Activated CD4-positive, alpha-beta T cell treated with anti-CD3 and anti-CD28 coated beads for 36 hours (primary cell): Measurements from ENCODE around the gene ZFP3. TPM values are rescaled to one million over a fixed set of nuclear protein-coding genes. Genes with fewer than 3 reads are reported as not detected.
A peak's percentile ranks its signal among the peaks of the same experiment; 100 is the strongest.
"Not testable (repeated sequence)": the region's sequence is repeated elsewhere in the genome, so short reads cannot be mapped to it uniquely, and the experiment has no call there.

Experiments used
- ATAC-seq: fragments of 200-7000 bp; cut with Tn5 transposase; one replicate; pipeline ENCODE4 v1.10.0; 2021; ENCODE audit warnings: mild to moderate bottlenecking, moderate library complexity
- CTCF ChIA-PET: fragments of 350-600 bp; sonication (Branson Sonifier 250); formaldehyde crosslinking; loops from one replicate; lab custom pipeline; 2021; ENCODE audit warnings: antibody characterized with exemption; lab: Charles Lee
- POLR2A ChIA-PET: fragments of 350-600 bp; sonication (Branson Sonifier 250); formaldehyde crosslinking; loops from one replicate; lab custom pipeline; 2021; ENCODE audit warnings: antibody characterized with exemption, inconsistent platforms; lab: Charles Lee
- DNase-seq: peaks from one replicate; pipeline ENCODE4 v3.0.0-alpha.2; 2020
- H3K27ac Mint-ChIP-seq: one replicate; pipeline ENCODE4 v1.8.0; 2021; ENCODE audit warnings: mixed read lengths
- H3K27me3 Mint-ChIP-seq: one replicate; pipeline ENCODE4 v1.8.0; 2021; ENCODE audit warnings: mixed read lengths
- H3K36me3 Mint-ChIP-seq: one replicate; pipeline ENCODE4 v1.8.0; 2021; ENCODE audit warnings: low read depth, mixed read lengths
- H3K4me1 Mint-ChIP-seq: one replicate; pipeline ENCODE4 v1.8.0; 2021; ENCODE audit warnings: mixed read lengths
- H3K4me3 Mint-ChIP-seq: one replicate; pipeline ENCODE4 v1.8.0; 2021; ENCODE audit warnings: mild to moderate bottlenecking, moderate library complexity, mixed read lengths
- H3K9me3 Mint-ChIP-seq: one replicate; pipeline ENCODE4 v1.8.0; 2021; ENCODE audit warnings: low read depth, mixed read lengths
- intact Hi-C, 2 experiments: fragments of 100-400 bp; cut with DNase I in 1 of 2; cut with micrococcal nuclease in 1 of 2; formaldehyde crosslinking; loops; one replicate each; pipeline versions ENCODE4 v1.14.2 to v1.15.1; 2022 to 2024; cut with DNase I, micrococcal nuclease
- total RNA-seq, 2 experiments: library from RNA; stranded (reverse); gene quantifications; one replicate each; pipeline ENCODE4 v1.2.3, GENCODE V29; 2021

The ZFP3 gene
- total RNA-seq, 2 experiments from 2014 or later = 2.2 to 2.8 TPM

GRCh38 chr17:5043524-5043923 is 34.7 kb upstream of the ZFP3 start:
- H3K27me3 Mint-ChIP-seq = no peaks in the 10 kb centered on the region
- no peak overlapping the region for H3K4me3 Mint-ChIP-seq
- POLR2A ChIA-PET = no interaction called here
- H3K36me3 Mint-ChIP-seq = no peaks in the 10 kb centered on the region
- H3K9me3 Mint-ChIP-seq = peaks cover 2% of the 10 kb centered on the region
- H3K4me1 Mint-ChIP-seq = peaks cover 47% of the 10 kb centered on the region
- intact Hi-C loops = no loop called here
- CTCF ChIA-PET = interaction anchor here (1.5 kb wide), 1 partner anchor 134 kb away, joined by 3 read pairs; no protein-coding TSS in a partner anchor
- DNase-seq (no peak), ATAC-seq (no peak)
- no peak overlapping the region for H3K27ac Mint-ChIP-seq

- H3K27me3 Mint-ChIP-seq = no peaks in the 10 kb centered on the region
- H3K9me3 Mint-ChIP-seq = peaks cover 2% of the 10 kb centered on the region
- intact Hi-C loops = no loop called here
- H3K27ac Mint-ChIP-seq = no peak overlapping the region
- H3K4me3 Mint-ChIP-seq = no peak overlapping the region
- ChIA-PET POLR2A (no interaction called here), CTCF (interaction anchor here (1.5 kb wide), 1 partner anchor 135 kb away, joined by 3 read pairs; no protein-coding TSS in a partner anchor)
- H3K36me3 Mint-ChIP-seq = no peaks in the 10 kb centered on the region
- DNase-seq (no peak), ATAC-seq (no peak)
- H3K4me1 Mint-ChIP-seq = peaks cover 56% of the 10 kb centered on the region
These were observed 33.6 kb upstream of the ZFP3 start for GRCh38 chr17:5044630-5045029.

- ChIA-PET POLR2A (interaction anchor here (0.6 kb wide), 1 partner anchor 36 kb away, joined by 3 read pairs; no protein-coding TSS in a partner anchor), CTCF (interaction anchor here (0.6 to 1.7 kb wide), 5 partner anchors 10 to 946 kb away, joined by 3 to 12 read pairs (median 3); partner anchors contain the start of gene SLC52A1)
- DNase-seq (no peak), ATAC-seq (no peak)
- Mint-ChIP-seq H3K4me1 (peaks cover 60% of the 10 kb centered on the region), H3K27ac (peak overlapping the region; percentile 7), H3K27me3 (no peaks in the 10 kb centered on the region), H3K36me3 (no peaks in the 10 kb centered on the region), H3K4me3 (no peak overlapping the region), H3K9me3 (peaks cover 2% of the 10 kb centered on the region)
- intact Hi-C loops = no loop called here
These were observed 32.8 kb upstream of the ZFP3 start for GRCh38 chr17:5045496-5045895.

GRCh38 chr17:5047446-5047845 is 30.8 kb upstream of the ZFP3 start:
- Mint-ChIP-seq H3K27ac (peak overlapping the region; percentile 56), H3K4me3 (no peak overlapping the region), H3K27me3 (no peaks in the 10 kb centered on the region), H3K4me1 (peaks cover 53% of the 10 kb centered on the region), H3K9me3 (peaks cover 2% of the 10 kb centered on the region), H3K36me3 (no peaks in the 10 kb centered on the region)
- intact Hi-C loops = no loop called here
- POLR2A ChIA-PET = no interaction called here
- DNase-seq = no peak
- CTCF ChIA-PET = interaction anchor here (0.6 to 2.4 kb wide), 4 partner anchors 15 to 23 kb away, joined by 3 to 17 read pairs (median 5); no protein-coding TSS in a partner anchor
- ATAC-seq = no peak

GRCh38 chr17:5049314-5049841 is 28.9 kb upstream of the ZFP3 start:
- DNase-seq (peak; percentile 70), ATAC-seq (peak; percentile 87)
- intact Hi-C loops = no loop called here
- H3K36me3 Mint-ChIP-seq = no peaks in the 10 kb centered on the region
- H3K27ac Mint-ChIP-seq = peak overlapping the region; percentile 81
- ChIA-PET POLR2A (interaction anchor here (0.7 kb wide), 1 partner anchor 338 kb away, joined by 5 read pairs; no protein-coding TSS in a partner anchor), CTCF (interaction anchor here (0.6 to 1.6 kb wide), 4 partner anchors 10 to 148 kb away, joined by 3 to 6 read pairs (median 3); partner anchors contain the start of gene SLC52A1)
- no peaks in the 10 kb centered on the region for H3K27me3 Mint-ChIP-seq
- H3K4me3 Mint-ChIP-seq = no peak overlapping the region
- H3K9me3 Mint-ChIP-seq = peaks cover under 1% of the 10 kb centered on the region
- peaks cover 44% of the 10 kb centered on the region for H3K4me1 Mint-ChIP-seq

GRCh38 chr17:5050278-5050677 is 28.0 kb upstream of the ZFP3 start:
- intact Hi-C loops = no loop called here
- no peaks in the 10 kb centered on the region for H3K9me3 Mint-ChIP-seq
- no peak overlapping the region for H3K4me3 Mint-ChIP-seq
- H3K27ac Mint-ChIP-seq = peak overlapping the region; percentile 81
- POLR2A ChIA-PET = no interaction called here
- ATAC-seq (no peak), DNase-seq (no peak)
- H3K4me1 Mint-ChIP-seq = peaks cover 36% of the 10 kb centered on the region
- no peaks in the 10 kb centered on the region for H3K27me3 Mint-ChIP-seq
- H3K36me3 Mint-ChIP-seq = no peaks in the 10 kb centered on the region
- CTCF ChIA-PET = interaction anchor here (0.9 to 1.2 kb wide), 4 partner anchors 10 to 62 kb away, joined by 3 to 6 read pairs (median 3); partner anchors contain the start of gene SLC52A1

GRCh38 chr17:5055543-5055942 is 22.7 kb upstream of the ZFP3 start:
- Mint-ChIP-seq H3K36me3 (no peaks in the 10 kb centered on the region), H3K4me3 (no peak overlapping the region), H3K27ac (no peak overlapping the region), H3K4me1 (no peaks in the 10 kb centered on the region), H3K27me3 (no peaks in the 10 kb centered on the region), H3K9me3 (no peaks in the 10 kb centered on the region)
- ATAC-seq (no peak), DNase-seq (no peak)
- intact Hi-C loops = no loop called here
- CTCF ChIA-PET = interaction anchor here (0.5 kb wide), 1 partner anchor 85 kb away, joined by 3 read pairs; no protein-coding TSS in a partner anchor
- POLR2A ChIA-PET = no interaction called here

- intact Hi-C loops = no loop called here
- ChIA-PET POLR2A (no interaction called here), CTCF (no interaction called here)
- Mint-ChIP-seq H3K9me3 (no peaks in the 10 kb centered on the region), H3K36me3 (no peaks in the 10 kb centered on the region), H3K4me1 (peaks cover 3% of the 10 kb centered on the region), H3K27me3 (no peaks in the 10 kb centered on the region), H3K27ac (no peak overlapping the region), H3K4me3 (no peak overlapping the region)
- DNase-seq (no peak), ATAC-seq (no peak)
These were observed 13.0 kb upstream of the ZFP3 start for GRCh38 chr17:5065227-5065744.

- ChIA-PET POLR2A (interaction anchor here (0.5 kb wide), 1 partner anchor 268 kb away, joined by 5 read pairs; no protein-coding TSS in a partner anchor), CTCF (interaction anchor here (0.6 to 1.1 kb wide), 2 partner anchors 31 to 165 kb away, joined by 4 to 5 read pairs; partner anchors contain the start of gene CHRNE)
- ATAC-seq (no peak), DNase-seq (no peak)
- H3K36me3 Mint-ChIP-seq = no peaks in the 10 kb centered on the region
- intact Hi-C loops = no loop called here
- no peaks in the 10 kb centered on the region for H3K9me3 Mint-ChIP-seq
- H3K27ac Mint-ChIP-seq = no peak overlapping the region
- no peaks in the 10 kb centered on the region for H3K4me1 Mint-ChIP-seq
- H3K27me3 Mint-ChIP-seq = no peaks in the 10 kb centered on the region
- no peak overlapping the region for H3K4me3 Mint-ChIP-seq
These were observed 10.0 kb upstream of the ZFP3 start for GRCh38 chr17:5068236-5068635.

GRCh38 chr17:5069724-5070123 is 8.5 kb upstream of the ZFP3 start:
- ATAC-seq (no peak), DNase-seq (no peak)
- no peak overlapping the region for H3K4me3 Mint-ChIP-seq
- intact Hi-C loops = no loop called here
- H3K27me3 Mint-ChIP-seq = no peaks in the 10 kb centered on the region
- ChIA-PET POLR2A (no interaction called here), CTCF (no interaction called here)
- H3K36me3 Mint-ChIP-seq = no peaks in the 10 kb centered on the region
- H3K4me1 Mint-ChIP-seq = no peaks in the 10 kb centered on the region
- H3K9me3 Mint-ChIP-seq = no peaks in the 10 kb centered on the region
- no peak overlapping the region for H3K27ac Mint-ChIP-seq

- H3K27me3 Mint-ChIP-seq, POLR2A ChIA-PET, H3K4me3 Mint-ChIP-seq, H3K27ac Mint-ChIP-seq, ATAC-seq, DNase-seq, H3K36me3 Mint-ChIP-seq, H3K9me3 Mint-ChIP-seq: not testable (repeated sequence)
- peaks cover 24% of the 10 kb centered on the region for H3K4me1 Mint-ChIP-seq
- intact Hi-C loops = loop anchor here in 1 of 2 experiments (5.0 kb wide), 1 partner anchor 108 kb away; the partner anchor contains the start of gene SPAG7
- CTCF ChIA-PET = interaction anchor here (0.6 kb wide), 1 partner anchor 21 kb away, joined by 3 read pairs; no protein-coding TSS in a partner anchor
These were observed 2.8 kb upstream of the ZFP3 start for GRCh38 chr17:5075472-5075871.
